Measurements from ENCODE around the gene ZCCHC8. TPM values are rescaled to one million over a fixed set of nuclear protein-coding genes. Genes with fewer than 3 reads are reported as not detected.
"Not testable (repeated sequence)": the region's sequence is repeated elsewhere in the genome, so short reads cannot be mapped to it uniquely, and the experiment has no call there.

Gene ZCCHC8
- total RNA-seq, 1 donor from 2014 or later, result 42.5 TPM

DNA sequence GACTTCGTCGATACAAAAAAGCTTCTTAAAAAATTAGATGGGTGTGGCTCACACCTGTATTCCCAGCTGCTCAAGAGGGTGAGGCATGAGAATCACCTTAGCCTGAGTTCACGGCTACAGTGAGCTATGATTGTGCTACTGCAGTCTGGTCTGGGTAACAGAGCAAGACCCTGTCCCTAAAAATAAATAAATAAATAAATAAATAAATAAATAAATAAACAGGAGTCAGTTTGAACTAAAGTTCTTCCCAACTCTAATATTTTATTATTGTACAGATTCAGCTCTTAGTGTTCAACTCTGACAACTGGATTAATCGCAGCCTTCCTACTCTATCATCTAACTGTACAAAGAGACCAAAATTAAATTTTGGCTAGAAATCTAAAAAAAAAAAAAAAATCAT, 65.5 kb downstream of the ZCCHC8 start:
- no peak overlapping the region for H3K4me3 Mint-ChIP-seq
- peaks cover 7% of the 10 kb centered on the region for H3K27me3 Mint-ChIP-seq (ENCODE audit: insufficient read depth)
- H3K27ac Mint-ChIP-seq, result no peak overlapping the region
- no peaks in the 10 kb centered on the region for H3K36me3 Mint-ChIP-seq (ENCODE audit: low read depth)
- no peaks in the 10 kb centered on the region for H3K4me1 Mint-ChIP-seq (ENCODE audit: low read depth)
- intact Hi-C loops (cut with micrococcal nuclease), result no loop called here
- H3K9me3 Mint-ChIP-seq, result no peaks in the 10 kb centered on the region
- DNase-seq (ENCODE audit: low spot score), result no peak

DNA sequence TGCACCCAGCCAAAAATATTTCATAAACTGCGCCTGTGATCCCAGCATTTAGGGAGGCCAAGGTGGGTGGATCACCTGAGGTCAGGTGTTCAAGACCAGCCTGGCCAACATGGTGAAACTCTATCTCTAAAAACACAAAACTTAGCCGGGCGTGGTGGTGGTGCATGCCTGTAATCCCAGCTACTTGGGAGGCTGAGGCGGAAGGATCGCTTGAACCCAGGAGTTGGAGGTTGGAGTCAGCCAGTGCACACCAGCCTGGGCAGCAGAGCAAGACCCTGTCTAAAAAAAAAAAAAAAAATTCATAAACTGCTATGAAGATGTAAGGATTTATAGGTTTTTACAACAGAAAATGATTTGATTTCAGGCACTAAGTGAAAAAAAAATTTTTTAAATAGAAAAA, 71.7 kb downstream of the ZCCHC8 start:
- intact Hi-C loops (cut with micrococcal nuclease); H3K36me3 Mint-ChIP-seq (ENCODE audit: low read depth); H3K27ac Mint-ChIP-seq; H3K27me3 Mint-ChIP-seq (ENCODE audit: insufficient read depth); H3K4me3 Mint-ChIP-seq; H3K9me3 Mint-ChIP-seq; H3K4me1 Mint-ChIP-seq (ENCODE audit: low read depth); DNase-seq (ENCODE audit: low spot score): not testable (repeated sequence)

DNA sequence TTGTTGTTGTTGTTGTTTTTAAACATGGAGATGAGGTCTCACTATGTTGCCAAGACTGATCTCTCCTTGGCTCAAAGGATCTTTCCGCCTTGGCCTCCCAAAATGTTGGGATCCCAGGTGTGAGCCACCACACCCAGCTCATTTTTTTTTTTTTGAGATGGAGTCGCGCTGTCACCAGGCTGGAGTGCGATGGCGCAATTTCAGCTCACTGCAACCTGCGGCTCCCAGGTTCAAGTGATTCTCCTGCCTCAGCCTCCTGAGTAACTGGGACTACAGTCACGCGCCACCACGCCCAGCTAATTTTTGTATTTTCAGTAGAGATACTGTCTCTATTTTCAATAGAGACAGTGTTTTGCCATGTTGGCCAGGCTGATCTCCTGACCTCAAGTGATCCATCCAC, 73.3 kb downstream of the ZCCHC8 start:
- Mint-ChIP-seq H3K4me3 (no peak overlapping the region), H3K27me3 (ENCODE audit: insufficient read depth) (peaks cover 4% of the 10 kb centered on the region), H3K36me3 (ENCODE audit: low read depth) (no peaks in the 10 kb centered on the region), H3K27ac (no peak overlapping the region), H3K9me3 (no peaks in the 10 kb centered on the region), H3K4me1 (ENCODE audit: low read depth) (peaks cover 12% of the 10 kb centered on the region)
- DNase-seq (ENCODE audit: low spot score), result no peak
- intact Hi-C loops (cut with micrococcal nuclease), result no loop called here

DNA sequence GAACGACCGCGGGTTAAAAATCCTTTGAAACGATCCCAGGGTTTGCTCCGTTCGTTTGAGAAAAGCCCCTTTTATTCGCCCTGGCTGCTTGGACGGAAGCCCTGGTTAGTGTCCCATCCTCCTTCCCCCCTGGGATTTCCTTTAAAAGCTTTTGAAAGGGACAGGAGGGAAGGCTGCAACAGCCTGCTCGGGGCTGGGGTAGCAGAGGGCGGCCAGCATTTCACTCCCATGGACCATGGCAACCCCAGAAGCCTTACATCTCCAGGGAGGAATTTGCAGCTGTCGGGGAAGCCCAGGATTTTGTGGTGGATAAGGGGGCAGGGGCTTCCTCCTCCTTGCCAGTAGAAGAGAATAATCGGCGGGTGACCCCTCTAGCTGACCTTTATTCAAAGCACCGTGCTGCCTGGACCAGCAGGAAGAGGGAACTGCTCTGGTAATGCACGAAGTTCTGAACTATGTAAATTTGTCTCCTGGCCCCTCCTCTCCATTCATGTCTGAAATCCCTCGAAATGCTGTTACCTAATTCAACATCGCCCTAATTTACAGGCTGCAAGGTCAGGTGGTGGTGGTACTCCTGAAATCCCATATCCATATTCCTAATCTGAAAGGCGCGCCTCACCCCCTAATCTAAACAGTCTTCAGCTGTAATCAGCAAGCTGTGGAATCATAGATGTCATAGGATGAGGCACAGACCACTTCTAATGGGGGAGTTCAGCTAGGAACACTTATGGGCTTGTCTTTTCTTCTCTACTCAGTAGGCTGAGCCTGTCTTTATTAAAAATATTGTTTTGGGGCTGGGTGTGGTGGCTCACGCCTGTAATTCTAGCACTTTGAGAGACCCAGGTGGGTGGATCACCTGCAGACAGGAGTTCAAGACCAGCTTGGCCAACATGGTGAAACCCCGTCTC, 77.2 kb downstream of the ZCCHC8 start:
- Mint-ChIP-seq H3K9me3 (no peaks in the 10 kb centered on the region), H3K27me3 (ENCODE audit: insufficient read depth) (peaks cover 2% of the 10 kb centered on the region), H3K4me3 (peak overlapping the region; percentile 88), H3K36me3 (ENCODE audit: low read depth) (no peaks in the 10 kb centered on the region), H3K27ac (peak overlapping the region; percentile 89), H3K4me1 (ENCODE audit: low read depth) (peaks cover 24% of the 10 kb centered on the region)
- no peak for DNase-seq (ENCODE audit: low spot score)
- intact Hi-C loops (cut with micrococcal nuclease), result loop anchor here (1.0 to 5.0 kb wide), 4 partner anchors 47 to 197 kb away; partner anchors contain the start of genes DIABLO and VPS33A

DNA sequence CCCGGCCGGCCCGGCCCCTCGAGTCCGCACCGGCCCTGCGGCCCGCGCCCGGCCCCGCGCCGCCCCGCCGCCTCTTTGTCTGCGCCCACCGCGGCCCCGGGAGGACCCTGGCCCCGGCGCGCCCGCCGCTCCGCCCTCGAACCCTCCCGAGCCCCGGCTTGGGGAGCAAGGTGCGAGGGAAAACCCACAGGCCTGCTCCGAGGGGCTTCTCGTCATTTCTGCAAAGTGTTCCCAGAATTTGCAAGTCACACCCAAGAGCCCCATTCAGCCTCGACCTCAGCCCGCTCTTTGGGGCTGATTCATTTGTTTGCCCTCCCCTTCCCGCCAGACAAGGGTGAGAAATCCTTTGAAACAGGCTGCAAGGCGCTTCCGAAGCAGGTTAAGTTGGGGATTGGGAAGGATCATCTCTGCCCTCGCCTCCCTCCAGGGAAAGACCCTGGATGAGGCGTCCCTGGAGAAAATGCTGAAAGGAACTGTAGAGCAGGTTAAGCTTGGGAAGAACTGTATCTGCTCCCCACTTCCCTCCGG, 77.9 kb downstream of the ZCCHC8 start:
- Mint-ChIP-seq H3K9me3 (no peaks in the 10 kb centered on the region), H3K4me1 (ENCODE audit: low read depth) (peaks cover 31% of the 10 kb centered on the region), H3K36me3 (ENCODE audit: low read depth) (peaks cover 4% of the 10 kb centered on the region), H3K27me3 (ENCODE audit: insufficient read depth) (peaks cover 2% of the 10 kb centered on the region), H3K4me3 (peak overlapping the region; percentile 88), H3K27ac (peak overlapping the region; percentile 89)
- intact Hi-C loops (cut with micrococcal nuclease), result loop anchor here (1.0 to 5.0 kb wide), 5 partner anchors 30 to 196 kb away; partner anchors contain the start of genes DIABLO and VPS33A
- DNase-seq (ENCODE audit: low spot score), result peak; percentile 14

DNA sequence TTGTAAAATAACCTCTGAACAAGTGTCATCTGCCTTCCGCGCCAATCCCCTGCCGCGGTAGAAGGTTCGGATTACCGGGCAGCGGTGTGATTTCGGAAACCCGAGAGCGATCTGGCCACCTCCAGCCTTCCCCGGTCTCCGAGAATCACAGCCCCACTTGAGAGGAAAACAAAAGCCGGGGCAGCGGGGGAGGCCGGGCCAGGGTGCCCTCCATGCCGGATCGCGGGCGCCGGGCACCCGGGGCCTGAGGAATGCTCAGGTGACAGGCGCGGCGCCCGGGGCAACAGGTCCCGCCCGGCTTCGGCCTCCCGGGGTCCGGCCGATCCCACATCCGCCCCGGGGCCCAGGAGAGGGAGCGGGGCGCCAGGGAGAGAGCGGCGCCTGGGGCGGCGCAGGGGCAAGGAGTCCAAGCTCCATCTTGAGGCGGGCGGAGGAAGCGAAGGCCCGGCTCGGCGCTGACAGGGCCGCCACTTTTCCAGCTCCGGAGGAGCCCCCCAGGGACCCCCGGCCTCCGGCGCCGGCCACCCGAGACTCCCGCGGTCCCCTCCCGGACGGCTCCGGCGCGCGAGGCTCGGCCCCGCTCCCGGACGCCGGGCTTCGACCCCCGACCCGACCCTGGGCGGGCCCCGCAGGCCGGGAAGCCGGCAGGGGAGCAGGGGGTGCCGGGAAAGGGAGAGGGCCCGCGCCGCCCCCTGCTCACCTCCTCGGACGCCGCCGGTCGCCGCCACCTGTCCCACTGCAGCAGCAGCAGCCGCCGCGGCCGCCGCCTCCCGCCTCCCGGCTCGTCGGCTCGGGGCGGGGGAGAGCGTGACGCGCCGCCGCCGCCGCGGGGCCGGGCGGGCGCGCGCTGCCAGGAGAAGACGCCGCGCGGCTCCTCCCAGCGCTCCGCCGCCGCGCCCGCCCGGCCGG, 78.7 kb downstream of the ZCCHC8 start, which contains the start of gene CLIP1:
CLIP1 (minus strand) TSS at position 849 of the 909 bp plus-strand sequence. CDS start 42,217 bp downstream, outside the sequence.
- intact Hi-C loops (cut with micrococcal nuclease), result loop anchor here (1.0 to 5.0 kb wide), 6 partner anchors 9 to 155 kb away; partner anchors contain the start of gene VPS33A
- Mint-ChIP-seq H3K9me3 (no peaks in the 10 kb centered on the region), H3K36me3 (ENCODE audit: low read depth) (peaks cover 5% of the 10 kb centered on the region), H3K27me3 (ENCODE audit: insufficient read depth) (peaks cover 2% of the 10 kb centered on the region), H3K4me3 (peak within 1 kb of the TSS; percentile 94), H3K4me1 (ENCODE audit: low read depth) (peaks cover 33% of the 10 kb centered on the region), H3K27ac (peak within 1 kb of the TSS; percentile 89)
- peak; percentile 57 for DNase-seq (ENCODE audit: low spot score)

Other genes with a start within 250 kb of the ZCCHC8 start
- gene VPS33A, start 234.4 kb downstream of the ZCCHC8 start, total RNA-seq, result 25.6 and 28.7 TPM in 2 replicates
- gene CLIP1, start 78.3 kb downstream of the ZCCHC8 start, total RNA-seq, result 64.1 and 71.9 TPM in 2 replicates
- gene RSRC2, start 26.0 kb upstream of the ZCCHC8 start, total RNA-seq, result 101 and 103 TPM in 2 replicates
- 122 and 126 TPM in 2 replicates for gene KNTC1, start 26.3 kb upstream of the ZCCHC8 start, total RNA-seq
- 0.52 and 0.61 TPM in 2 replicates for gene HCAR2, start 202.4 kb upstream of the ZCCHC8 start, total RNA-seq
- gene HCAR3, start 215.9 kb upstream of the ZCCHC8 start, total RNA-seq, result 0.62 and 0.66 TPM in 2 replicates
- 7.6 and 8.6 TPM in 2 replicates for gene HCAR1, start 229.9 kb upstream of the ZCCHC8 start, total RNA-seq

All from activated T-helper 1 cell treated with anti-CD3 and anti-CD28 coated beads, Interleukin-12 subunit alpha, Interleukin-12 subunit beta, Interleukin-2, Interleukin-4 antibody, amounts not matched to agents 30 ng/mL and 10 ng/mL and 1 ng/mL, durations not matched to agents 14 hours and 24 hours and 36 hours (primary cell).